IPS-18c (cell line): ENCODE data around the gene PPP6C.
"Not testable (repeated sequence)": the region's sequence is repeated elsewhere in the genome, so short reads cannot be mapped to it uniquely, and the experiment has no call there.

Source experiments
- H3K4me3 ChIP-seq: 2 replicates; pipeline ENCODE4 v1.7.0; 2013; ENCODE audit warnings: low read depth, mild to moderate bottlenecking, low read length, moderate library complexity; ENCODE audit not compliant: insufficient read depth
- H3K9me3 ChIP-seq: one replicate; pipeline ENCODE4 v1.6.1; 2013; ENCODE audit warnings: mild to moderate bottlenecking, low read length, moderate library complexity; ENCODE audit not compliant: control insufficient read depth, insufficient read depth

Gene PPP6C

DNA sequence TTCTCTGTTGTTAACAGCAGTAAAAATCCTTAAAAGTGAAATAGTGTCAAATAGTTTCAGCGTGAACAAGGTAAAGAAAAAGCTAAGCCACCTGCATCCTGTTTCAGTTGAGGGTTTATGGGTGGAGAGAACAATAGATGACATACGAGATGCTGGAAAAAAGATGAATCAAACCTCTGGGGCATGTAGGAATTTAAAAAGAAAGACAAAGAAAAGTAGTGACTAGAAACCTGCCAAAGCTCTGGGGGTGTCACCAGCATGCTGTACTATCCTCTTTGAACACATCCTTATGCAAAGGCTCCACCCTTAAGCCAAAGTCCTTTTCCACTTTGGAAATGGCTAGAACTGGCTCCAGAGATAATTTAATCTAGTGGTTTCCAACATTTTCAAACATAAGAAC is 68.5 kb downstream of the PPP6C start:
- H3K9me3 ChIP-seq, result no peaks in the 10 kb centered on the region

GRCh38 chr9:125119643-125120286 is 69.8 kb downstream of the PPP6C start:
- no peaks in the 10 kb centered on the region for H3K9me3 ChIP-seq

More for the DNA sequence above, 68.5 kb downstream of the PPP6C start:
- no peak overlapping the region for H3K4me3 ChIP-seq

DNA sequence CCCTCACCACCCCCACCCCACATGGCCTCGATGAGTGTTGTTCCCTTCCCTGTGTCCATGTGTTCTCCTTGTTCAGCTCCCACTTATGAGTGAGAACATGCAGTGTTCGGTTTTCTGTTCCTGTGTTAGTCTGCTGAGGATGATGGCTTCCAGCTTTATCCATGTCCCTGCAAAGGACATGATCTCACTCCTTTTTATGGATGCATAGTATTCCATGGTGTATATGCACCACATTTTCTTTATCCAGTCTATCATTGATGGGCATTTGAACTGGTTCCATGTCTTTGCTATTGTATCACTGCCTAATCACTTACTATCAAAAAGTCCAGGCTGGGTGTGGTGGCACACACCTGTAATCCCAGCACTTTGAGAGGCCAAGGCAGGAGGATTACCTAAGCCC is 70.9 kb downstream of the PPP6C start:
- H3K4me3 ChIP-seq, H3K9me3 ChIP-seq: not testable (repeated sequence)

More at GRCh38 chr9:125119643-125120286, 69.8 kb downstream of the PPP6C start:
- no peak overlapping the region for H3K4me3 ChIP-seq

GRCh38 chr9:125114503-125114902 is 75.1 kb downstream of the PPP6C start:
- H3K9me3 ChIP-seq, H3K4me3 ChIP-seq: not testable (repeated sequence)

- no peaks in the 10 kb centered on the region for H3K9me3 ChIP-seq
Measured at GRCh38 chr9:125110464-125110863, 79.1 kb downstream of the PPP6C start.

DNA sequence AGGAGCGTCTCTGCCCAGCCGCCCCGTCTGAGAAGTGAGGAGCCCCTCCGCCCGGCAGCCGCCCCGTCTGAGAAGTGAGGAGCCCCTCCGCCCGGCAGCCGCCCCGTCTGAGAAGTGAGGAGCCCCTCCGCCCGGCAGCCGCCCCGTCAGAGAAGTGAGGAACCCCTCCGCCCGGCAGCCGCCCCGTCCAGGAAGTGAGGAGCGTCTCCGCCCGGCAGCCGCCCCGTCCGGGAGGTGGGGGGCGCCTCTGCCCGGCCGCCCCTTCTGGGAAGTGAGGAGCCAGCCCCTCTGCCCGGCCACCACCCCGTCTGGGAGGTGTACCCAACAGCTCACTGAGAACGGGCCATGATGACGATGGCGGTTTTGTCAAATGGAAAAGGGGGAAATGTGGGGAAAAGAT is 81.1 kb downstream of the PPP6C start:
- not testable (repeated sequence) for H3K4me3 ChIP-seq, H3K9me3 ChIP-seq

More at GRCh38 chr9:125110464-125110863, 79.1 kb downstream of the PPP6C start:
- H3K4me3 ChIP-seq, result no peak overlapping the region

DNA sequence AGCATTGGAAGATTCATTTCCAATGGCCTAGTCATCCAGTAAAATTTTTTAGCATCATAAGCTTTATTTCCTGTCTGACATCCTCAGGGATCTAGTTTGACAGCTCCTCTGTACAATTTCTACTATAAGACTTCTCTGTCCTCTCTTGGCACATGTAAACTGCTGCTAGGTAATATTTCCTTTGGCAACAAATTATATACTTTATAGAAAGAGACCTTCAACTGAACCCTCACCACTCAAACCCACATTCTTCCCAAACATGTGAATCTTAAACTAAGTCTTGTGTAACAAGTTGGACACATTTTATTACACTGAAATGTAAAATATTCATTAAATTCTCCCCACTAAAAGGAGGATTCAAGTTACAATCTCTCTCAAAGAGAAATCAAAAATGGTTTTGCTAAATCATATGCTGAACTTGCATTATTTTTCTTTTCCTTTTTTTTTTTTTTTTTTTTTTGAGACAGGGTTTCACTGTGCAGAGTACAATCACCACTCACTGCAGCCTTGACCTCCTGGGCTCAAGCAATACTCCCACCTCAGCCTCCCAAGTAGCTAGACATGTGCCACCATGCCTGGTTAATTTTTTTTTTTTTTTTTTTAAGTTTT is 83.2 kb downstream of the PPP6C start:
- no peaks in the 10 kb centered on the region for H3K9me3 ChIP-seq
- H3K4me3 ChIP-seq, result no peak overlapping the region

DNA sequence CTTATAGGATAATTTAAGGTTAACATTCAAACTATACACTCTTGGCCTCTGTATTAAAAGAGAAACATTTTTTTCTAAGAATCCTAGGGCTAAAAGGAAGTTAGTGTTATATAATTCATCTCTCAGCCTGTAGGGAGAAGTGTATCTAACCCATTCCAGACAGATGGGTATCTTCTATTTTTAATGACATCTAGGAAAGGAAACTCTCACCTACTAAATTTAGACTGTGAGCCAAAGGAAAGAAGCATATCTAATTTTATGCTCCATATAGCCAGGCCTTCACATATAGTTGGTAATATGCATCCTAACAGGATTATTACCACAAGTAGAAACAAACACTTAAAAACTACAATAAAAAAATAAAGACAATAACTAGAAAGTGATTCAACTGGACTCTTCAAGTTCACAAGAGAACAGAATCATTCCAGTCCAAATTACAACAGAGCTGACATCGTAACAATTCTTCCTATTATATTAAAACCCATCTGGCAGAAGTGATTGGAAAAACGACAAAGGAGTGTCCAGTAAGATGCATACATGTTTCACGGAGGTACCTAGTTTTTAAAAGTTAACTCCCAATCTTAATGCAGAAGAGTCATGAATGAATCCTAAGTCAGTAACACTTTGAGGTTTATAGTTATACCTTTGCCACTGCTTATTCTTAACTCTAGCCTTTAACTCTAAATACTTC is 85.7 kb downstream of the PPP6C start:
- Histone ChIP-seq H3K4me3 (no peak overlapping the region), H3K9me3 (no peaks in the 10 kb centered on the region)

GRCh38 chr9:125103021-125103420 is 86.6 kb downstream of the PPP6C start:
- peaks cover 2% of the 10 kb centered on the region for H3K9me3 ChIP-seq
- H3K4me3 ChIP-seq, result no peak overlapping the region

DNA sequence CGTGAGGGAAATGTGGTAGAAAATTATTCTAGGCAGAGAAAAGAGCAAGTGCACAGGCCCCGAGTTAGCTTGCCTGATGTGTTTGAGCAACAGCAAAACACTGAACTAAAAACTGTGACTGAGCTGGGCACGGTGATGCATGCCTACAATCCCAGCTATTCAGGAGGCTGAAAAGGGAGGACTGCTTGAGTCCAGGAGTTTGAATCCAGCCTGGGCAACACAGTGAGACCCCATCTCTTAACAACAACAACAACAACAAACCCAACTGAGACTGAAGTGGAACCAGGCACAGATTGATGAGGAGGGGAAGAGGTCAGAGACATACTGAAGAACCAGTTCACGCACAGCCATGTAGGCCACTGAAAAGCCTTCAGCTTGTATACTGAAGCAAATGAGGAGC is 88.8 kb downstream of the PPP6C start:
- peaks cover 2% of the 10 kb centered on the region for H3K9me3 ChIP-seq
- H3K4me3 ChIP-seq, result no peak overlapping the region

DNA sequence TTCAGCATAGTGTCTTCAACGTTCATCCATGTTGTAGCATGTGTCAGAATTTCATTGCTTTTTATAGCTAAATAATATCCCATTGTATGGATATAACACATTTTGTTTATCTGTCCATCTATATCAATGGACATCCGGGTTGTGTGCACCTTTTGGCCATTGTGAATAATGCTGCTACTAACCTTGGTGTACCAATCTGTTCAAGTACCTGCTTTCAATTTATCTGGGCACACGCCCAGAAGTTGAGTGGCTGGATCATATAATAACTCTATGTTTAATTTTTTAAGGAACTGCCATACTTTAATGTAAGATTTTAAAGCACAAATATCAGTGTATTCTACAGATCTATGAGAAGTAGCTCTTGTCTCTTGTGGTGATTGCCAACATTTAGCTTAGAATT is 89.8 kb downstream of the PPP6C start:
- no peak overlapping the region for H3K4me3 ChIP-seq
- peaks cover 2% of the 10 kb centered on the region for H3K9me3 ChIP-seq
